Cardiac muscle cell (in vitro differentiated cells and primary cell): ENCODE measurements around the gene TOR4A. TPM values are rescaled to one million over a fixed set of nuclear protein-coding genes. Genes with fewer than 3 reads are reported as not detected.
A peak's percentile ranks its signal among the peaks of the same experiment; 100 is the strongest.
"Not testable (repeated sequence)": the region's sequence is repeated elsewhere in the genome, so short reads cannot be mapped to it uniquely, and the experiment has no call there.

Experiments used
- DNase-seq, 2 donors: peaks; one replicate each; pipeline versions ENCODE4 v3.0.0 to v3.0.0-alpha.2; 2010 to 2017; ENCODE audit warnings: low read depth in 1 of 2, low spot score in 1 of 2
- H3K27ac ChIP-seq: fragments of 200-600 bp; sonication (generic); 2 replicates; pipeline ENCODE4 v1.5.1; 2016
- H3K27me3 ChIP-seq: fragments of 200-600 bp; sonication (generic); 2 replicates; pipeline ENCODE4 v1.6.0; 2016; ENCODE audit warnings: control low read depth
- H3K36me3 ChIP-seq: fragments of 200-600 bp; sonication (generic); 2 replicates; pipeline ENCODE4 v1.5.1; 2016; ENCODE audit warnings: control low read depth
- H3K4me1 ChIP-seq: fragments of 200-600 bp; sonication (generic); 2 replicates; pipeline ENCODE4 v1.8.1; 2017; ENCODE audit warnings: low read depth, mild to moderate bottlenecking, mixed run types
- H3K4me3 ChIP-seq: fragments of 200-600 bp; sonication (generic); 2 replicates; pipeline ENCODE4 v1.5.1; 2016; ENCODE audit warnings: mild to moderate bottlenecking
- H3K9me3 ChIP-seq: fragments of 200-600 bp; sonication (generic); 2 replicates; pipeline ENCODE4 v1.5.1; 2017; ENCODE audit warnings: low read depth, mild to moderate bottlenecking, control low read depth
- CTCF ChIP-seq: IDR thresholded peaks from 2 replicates; pipeline ENCODE4 v1.5.1; 2012; ENCODE audit warnings: low read depth, mild to moderate bottlenecking, low read length
- polyA plus RNA-seq: library from polyadenylated mRNA; unstranded; fragments of >200 nt; fragmentation: Nextera tagmentation; extraction: Ambion mirVana; gene quantifications from 2 replicates; pipeline ENCODE4 v1.2.1, GENCODE V29; 2016
- total RNA-seq: library from RNA; depleted of rRNA; stranded (reverse); fragments of >200 nt; gene quantifications from 2 replicates; pipeline ENCODE4 v1.2.3, GENCODE V29; 2016

Gene TOR4A
- total and polyA plus RNA-seq, 2 experiments from 2014 or later, result 18.5 to 51.4 TPM

- DNase-seq, result peak in 1 of 2 donors; percentile 61
- peaks cover 14% of the 10 kb centered on the region for H3K36me3 ChIP-seq
- not testable (repeated sequence) for H3K4me1 ChIP-seq, H3K27me3 ChIP-seq, H3K9me3 ChIP-seq, H3K4me3 ChIP-seq, H3K27ac ChIP-seq
- TF ChIP-seq CTCF, result peak; percentile 46
Measured at GRCh38 chr9:137262173-137262908, 15.2 kb upstream of the TOR4A start.

- DNase-seq, result no peak
- TF ChIP-seq CTCF, result no peak
- Histone ChIP-seq H3K27ac (no peak overlapping the region), H3K27me3 (no peaks in the 10 kb centered on the region), H3K9me3 (no peaks in the 10 kb centered on the region), H3K4me1 (no peaks in the 10 kb centered on the region), H3K36me3 (peaks cover 14% of the 10 kb centered on the region), H3K4me3 (no peak overlapping the region)
Measured at GRCh38 chr9:137262909-137263285, 14.6 kb upstream of the TOR4A start.

- H3K27ac ChIP-seq, result no peak overlapping the region
- no peak for TF ChIP-seq CTCF
- no peaks in the 10 kb centered on the region for H3K4me1 ChIP-seq
- H3K4me3 ChIP-seq, result no peak overlapping the region
- H3K36me3 ChIP-seq, result peaks cover 14% of the 10 kb centered on the region
- DNase-seq, result no peak
- no peaks in the 10 kb centered on the region for H3K27me3 ChIP-seq
- no peaks in the 10 kb centered on the region for H3K9me3 ChIP-seq
Measured at GRCh38 chr9:137263506-137263905, 14.0 kb upstream of the TOR4A start.

DNA sequence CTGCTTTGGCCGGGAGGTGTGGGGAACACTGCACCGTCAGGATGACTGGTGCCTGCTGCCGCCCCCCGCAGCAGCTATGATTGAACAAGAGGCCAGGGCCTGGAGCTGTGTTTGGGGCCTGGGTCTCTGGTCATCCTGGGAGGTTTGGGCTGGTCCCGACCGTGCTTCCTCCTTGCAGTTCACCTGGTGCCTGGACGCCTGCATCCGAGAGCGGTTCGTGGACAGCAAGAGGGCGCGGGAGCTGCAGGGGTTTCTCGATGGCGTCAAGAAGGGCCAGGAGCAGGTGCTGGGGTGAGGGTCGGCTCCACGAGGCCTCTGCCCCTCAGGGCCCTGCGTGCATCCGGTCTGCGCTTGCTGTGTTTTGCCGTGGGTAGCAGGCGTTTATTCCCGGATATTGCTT, 13.5 kb upstream of the TOR4A start:
- Histone ChIP-seq H3K4me1 (no peaks in the 10 kb centered on the region), H3K27ac (no peak overlapping the region), H3K36me3 (peaks cover 14% of the 10 kb centered on the region), H3K4me3 (no peak overlapping the region), H3K27me3 (no peaks in the 10 kb centered on the region), H3K9me3 (no peaks in the 10 kb centered on the region)
- DNase-seq, result no peak
- TF ChIP-seq CTCF, result no peak

DNA sequence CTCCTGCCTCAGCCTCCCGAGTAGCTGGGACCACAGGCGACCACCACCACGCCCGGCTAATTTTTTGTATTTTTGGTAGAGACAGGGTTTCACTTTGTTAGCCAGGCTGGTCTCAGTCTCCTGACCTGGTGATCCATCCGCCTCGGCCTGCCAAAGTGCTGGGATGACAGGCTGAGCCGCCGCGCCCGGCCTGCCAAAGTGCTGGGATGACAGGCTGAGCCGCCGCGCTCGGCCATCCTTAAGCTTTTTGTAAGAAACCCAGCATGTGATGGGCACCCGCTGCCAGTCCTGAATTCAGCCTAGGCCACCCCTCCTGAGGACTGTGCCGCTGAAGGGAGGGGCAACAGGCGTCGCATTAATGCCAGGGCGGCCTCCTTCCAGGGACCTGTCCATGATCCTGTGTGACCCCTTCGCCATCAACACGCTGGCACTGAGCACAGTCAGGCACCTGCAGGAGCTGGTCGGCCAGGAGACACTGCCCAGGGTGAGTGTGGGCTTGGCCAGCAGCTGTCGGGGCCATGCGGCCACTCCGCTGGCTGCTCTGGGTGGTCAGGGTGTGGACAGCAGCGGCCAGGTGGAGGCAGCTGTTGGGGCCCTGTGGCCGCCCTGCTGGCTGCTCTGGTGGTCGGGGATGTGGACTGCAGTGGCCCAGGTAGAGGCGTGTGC, 11.9 kb upstream of the TOR4A start:
- Histone ChIP-seq H3K4me1 (no peaks in the 10 kb centered on the region), H3K27ac (no peak overlapping the region), H3K36me3 (peaks cover 14% of the 10 kb centered on the region), H3K27me3 (no peaks in the 10 kb centered on the region), H3K9me3 (no peaks in the 10 kb centered on the region), H3K4me3 (no peak overlapping the region)
- DNase-seq, result no peak
- TF ChIP-seq CTCF, result no peak
